PC-3 (cell line): ENCODE measurements around the gene SYT9. TPM values are rescaled to one million over a fixed set of nuclear protein-coding genes. Genes with fewer than 3 reads are reported as not detected.

Experiments used
- ATAC-seq: fragments of 200-7000 bp; cut with Tn5 transposase; 2 replicates; pipeline ENCODE4 v1.9.1; 2020; ENCODE audit warnings: mild to moderate bottlenecking, moderate library complexity
- BruUV-seq: library from RNA; stranded (reverse); fragments of 400-500 nt; replicated peaks from 2 replicates; lab custom pipeline; 2021; lab: Mats Ljungman, UMichigan
- CTCF ChIA-PET: fragments of 300-600 bp; sonication (Branson Sonifier 250); formaldehyde crosslinking; loops from one replicate; lab custom pipeline; 2022; ENCODE audit warnings: antibody characterized with exemption; lab: Charles Lee
- POLR2A ChIA-PET: fragments of 300-600 bp; sonication (Branson Sonifier 250); formaldehyde crosslinking; loops from one replicate; lab custom pipeline; 2022; ENCODE audit warnings: antibody characterized with exemption; ENCODE audit not compliant: unreplicated experiment; lab: Charles Lee
- DNase-seq: peaks from one replicate; pipeline ENCODE4 v3.0.0-alpha.2; 2015
- H2AFZ ChIP-seq: fragments of 300-600 bp; sonication (generic); 2 replicates; pipeline ENCODE4 v1.6.0; 2016; ENCODE audit warnings: antibody characterized with exemption, low read length
- H3F3A ChIP-seq: fragments of 300-600 bp; sonication (generic); one replicate; pipeline ENCODE4 v1.6.0; 2017; ENCODE audit warnings: antibody characterized with exemption, low read length, control low read depth, mild to moderate bottlenecking; ENCODE audit not compliant: unreplicated experiment
- H3K27ac ChIP-seq: fragments of 300-600 bp; sonication (generic); 2 replicates; pipeline ENCODE4 v1.5.1; 2016; ENCODE audit warnings: mild to moderate bottlenecking, low read length
- H3K27me3 ChIP-seq: fragments of 300-600 bp; sonication (generic); 2 replicates; pipeline ENCODE4 v1.6.1; 2016; ENCODE audit warnings: low read length, mixed read lengths
- H3K36me3 ChIP-seq: fragments of 300-600 bp; sonication (generic); 2 replicates; pipeline ENCODE4 v1.6.1; 2016; ENCODE audit warnings: low read depth, mixed run types, low read length, mixed read lengths
- H3K4me1 ChIP-seq: fragments of 300-600 bp; sonication (generic); 2 replicates; pipeline ENCODE4 v1.5.1; 2016; ENCODE audit warnings: low read length; ENCODE audit not compliant: insufficient read depth
- H3K4me2 ChIP-seq: fragments of 300-600 bp; sonication (generic); 2 replicates; pipeline ENCODE4 v1.6.0; 2016; ENCODE audit warnings: low read length
- H3K4me3 ChIP-seq: fragments of 300-600 bp; sonication (generic); 2 replicates; pipeline ENCODE4 v1.5.1; 2016; ENCODE audit warnings: mild to moderate bottlenecking, low read length, mixed read lengths
- H3K79me2 ChIP-seq: fragments of 300-600 bp; sonication (generic); 2 replicates; pipeline ENCODE4 v1.6.1; 2017; ENCODE audit warnings: low read length, mixed read lengths
- H3K9ac ChIP-seq: fragments of 300-600 bp; sonication (generic); 2 replicates; pipeline ENCODE4 v1.6.0; 2016; ENCODE audit warnings: mild to moderate bottlenecking, low read length
- H3K9me2 ChIP-seq: fragments of 300-600 bp; sonication (generic); replicated peaks from 2 replicates; pipeline ENCODE4 v1.6.1; 2016; ENCODE audit warnings: mixed run types, low read length, mixed read lengths
- H3K9me3 ChIP-seq: fragments of 300-600 bp; sonication (generic); 2 replicates; pipeline ENCODE4 v1.6.1; 2016; ENCODE audit warnings: low read length, mixed read lengths
- H4K20me1 ChIP-seq: fragments of 300-600 bp; sonication (generic); 2 replicates; pipeline ENCODE4 v1.6.1; 2016; ENCODE audit warnings: low read length, mixed read lengths
- CTCF ChIP-seq: fragments of 300-600 bp; sonication (generic); conservative IDR thresholded peaks from 2 replicates; pipeline ENCODE4 v1.5.1; 2017; ENCODE audit warnings: antibody characterized with exemption, low read depth, mild to moderate bottlenecking, low read length
- EZH2 ChIP-seq: fragments of 300-600 bp; sonication (generic); IDR thresholded peaks from one replicate; pipeline ENCODE4 v1.6.1; 2017; ENCODE audit warnings: antibody characterized with exemption, mild to moderate bottlenecking, low read length; ENCODE audit not compliant: unreplicated experiment
- EZH2phosphoT487 ChIP-seq: fragments of 300-600 bp; sonication (generic); IDR thresholded peaks from 2 replicates; pipeline ENCODE4 v1.6.1; 2018; ENCODE audit warnings: mild to moderate bottlenecking, antibody characterized with exemption, low read length, borderline replicate concordance
- intact Hi-C: fragments of 100-400 bp; cut with micrococcal nuclease; formaldehyde crosslinking; loops from 2 replicates; pipeline ENCODE4 v1.9.0; 2023
- total RNA-seq: library from RNA; depleted of rRNA; stranded (reverse); fragments of >200 nt; gene quantifications from 2 replicates; pipeline ENCODE4 v1.2.3, GENCODE V29; 2014

Gene SYT9
- total RNA-seq, 1 experiment from 2014 or later = 6.3 TPM

GRCh38 chr11:7413961-7414915 is 162.5 kb downstream of the SYT9 start:
- POLR2A ChIA-PET = interaction anchor here (0.6 kb wide), 1 partner anchor 1268 kb away, joined by 3 read pairs; no protein-coding TSS in a partner anchor
- H3K79me2 ChIP-seq = no peaks in the 10 kb centered on the region
- no peaks in the 10 kb centered on the region for H3K27me3 ChIP-seq

GRCh38 chr11:7414973-7415817 is 163.5 kb downstream of the SYT9 start:
- Histone ChIP-seq H4K20me1 (no peaks in the 10 kb centered on the region), H3K9ac (no peak overlapping the region), H3K4me3 (no peak overlapping the region), H3K9me2 (no peaks in the 10 kb centered on the region), H3K27me3 (no peaks in the 10 kb centered on the region), H3K27ac (no peak overlapping the region), H2AFZ (no peak overlapping the region), H3K9me3 (no peaks in the 10 kb centered on the region), H3K4me1 (peaks cover 45% of the 10 kb centered on the region), H3F3A (no peaks in the 10 kb centered on the region), H3K4me2 (peak overlapping the region; percentile 52; the same call in 1 of the 2 replicates), H3K79me2 (no peaks in the 10 kb centered on the region), H3K36me3 (no peaks in the 10 kb centered on the region)
- CTCF ChIA-PET = no interaction called here
- intact Hi-C loops = loop anchor here (1.0 to 2.0 kb wide), 2 partner anchors 28 to 169 kb away; no protein-coding TSS in a partner anchor
- POLR2A ChIA-PET = no interaction called here
- ATAC-seq = no peak
- BruUV-seq = TSS peak; percentile 17
- DNase-seq = no peak
- no peak for TF ChIP-seq CTCF
- no peak for TF ChIP-seq EZH2
- TF ChIP-seq EZH2phosphoT487 = no peak

More at GRCh38 chr11:7413961-7414915, 162.5 kb downstream of the SYT9 start:
- Histone ChIP-seq H3F3A (no peaks in the 10 kb centered on the region), H3K9me3 (no peaks in the 10 kb centered on the region), H3K4me2 (peak overlapping the region; percentile 52), H2AFZ (peak overlapping the region; percentile 57), H3K9ac (no peak overlapping the region), H3K27ac (peak overlapping the region; percentile 57), H3K4me1 (peaks cover 45% of the 10 kb centered on the region), H3K4me3 (peak overlapping the region; percentile 33; the same call in 1 of the 2 replicates), H3K36me3 (no peaks in the 10 kb centered on the region), H4K20me1 (no peaks in the 10 kb centered on the region), H3K9me2 (no peaks in the 10 kb centered on the region)
- BruUV-seq = no TSS peak
- intact Hi-C loops = loop anchor here (1.0 to 2.0 kb wide), 2 partner anchors 29 to 168 kb away; no protein-coding TSS in a partner anchor
- DNase-seq = peak; percentile 83
- peak; percentile 87 for ATAC-seq
- CTCF ChIA-PET = interaction anchor here (0.5 kb wide), 1 partner anchor 131 kb away, joined by 4 read pairs; no protein-coding TSS in a partner anchor
- no peak for TF ChIP-seq EZH2
- TF ChIP-seq EZH2phosphoT487 = no peak
- no peak for TF ChIP-seq CTCF
